Body of pancreas (tissue), 4 donors: Measurements from ENCODE around the gene SETD2.

Experiments used
- CTCF ChIP-seq, 7 experiments: fragments of 450-650 bp in 4 of 7; fragments of 200-600 bp in 3 of 7; sonication (generic) in 3 of 7; IDR thresholded peaks; one replicate each; pipeline ENCODE4 v1.5.1; 2016 to 2019; ENCODE audit warnings: antibody characterized with exemption in 7 of 7
- POLR2A ChIP-seq, 3 donors: fragments of 450-650 bp; IDR thresholded peaks; one replicate each; pipeline ENCODE4 v1.6.1; 2016; ENCODE audit warnings: antibody characterized with exemption in 3 of 3, mild to moderate bottlenecking in 2 of 3

GRCh38 chr3:46994801-46995731, 168.8 kb downstream of the SETD2 start:
- TF ChIP-seq CTCF (IDR thresholded peaks at IDR 0.05) (no peak), POLR2A (IDR thresholded peaks at IDR 0.05) (no peak)
